CD4-positive, alpha-beta T cell (primary cell): ENCODE data around the gene ODF4. TPM values are rescaled to one million over a fixed set of nuclear protein-coding genes. Genes with fewer than 3 reads are reported as not detected.

Experiments
- ATAC-seq: fragments of 200-7000 bp; cut with Tn5 transposase; one replicate; pipeline ENCODE4 v1.10.0; 2022; ENCODE audit warnings: mild to moderate bottlenecking; ENCODE audit not compliant: poor library complexity
- CTCF ChIA-PET: fragments of 350-600 bp; sonication (Branson Sonifier 250); formaldehyde crosslinking; loops from one replicate; lab custom pipeline; 2021; ENCODE audit warnings: antibody characterized with exemption, inconsistent platforms; lab: Charles Lee
- POLR2A ChIA-PET: fragments of 350-600 bp; sonication (Branson Sonifier 250); formaldehyde crosslinking; loops from one replicate; lab custom pipeline; 2021; ENCODE audit warnings: antibody characterized with exemption, inconsistent platforms; lab: Charles Lee
- DNase-seq, 14 experiments: peaks; one replicate each; pipeline ENCODE4 v3.0.0-alpha.2; 2013 to 2020; ENCODE audit warnings: mixed read lengths in 2 of 14
- H3K27ac ChIP-seq, 2 donors: one replicate each; pipeline versions ENCODE4 v1.5.1 to v1.7.0; 2013; ENCODE audit warnings: low read length in 2 of 2, low read depth in 1 of 2, mild to moderate bottlenecking in 1 of 2
- H3K27me3 ChIP-seq, 2 experiments: 1 replicate in 1 of 2; 2 replicates in 1 of 2; pipeline versions ENCODE4 v1.6.1 to v1.7.0; 2013; ENCODE audit warnings: low read length in 2 of 2, control low read depth in 1 of 2, mild to moderate bottlenecking in 1 of 2, moderate library complexity in 1 of 2; ENCODE audit not compliant: insufficient read depth in 2 of 2, control insufficient read depth in 1 of 2
- H3K36me3 ChIP-seq: one replicate; pipeline ENCODE4 v1.6.1; 2013; ENCODE audit warnings: low read length, control low read depth; ENCODE audit not compliant: insufficient read depth
- H3K4me1 ChIP-seq: one replicate; pipeline ENCODE4 v1.6.1; 2013; ENCODE audit warnings: low read length, control low read depth; ENCODE audit not compliant: insufficient read depth
- H3K4me3 ChIP-seq: one replicate; pipeline ENCODE4 v1.5.1; 2013; ENCODE audit warnings: mild to moderate bottlenecking, low read length, moderate library complexity
- H3K9me3 ChIP-seq, 2 experiments: 1 replicate in 1 of 2; 2 replicates in 1 of 2; pipeline versions ENCODE4 v1.6.1 to v1.7.0; 2013; ENCODE audit warnings: low read length in 2 of 2, mild to moderate bottlenecking in 2 of 2, control low read depth in 1 of 2, moderate library complexity in 1 of 2; ENCODE audit not compliant: control insufficient read depth in 1 of 2, insufficient read depth in 1 of 2
- H3K27ac Mint-ChIP-seq: one replicate; pipeline ENCODE4 v1.8.0; 2020; ENCODE audit warnings: mixed read lengths
- H3K27me3 Mint-ChIP-seq: one replicate; pipeline ENCODE4 v1.8.0; 2021; ENCODE audit warnings: mixed read lengths
- H3K36me3 Mint-ChIP-seq: one replicate; pipeline ENCODE4 v1.8.0; 2021; ENCODE audit warnings: low read depth, mixed read lengths
- H3K4me1 Mint-ChIP-seq: one replicate; pipeline ENCODE4 v1.8.0; 2021; ENCODE audit warnings: low read depth, mixed read lengths
- H3K4me3 Mint-ChIP-seq: one replicate; pipeline ENCODE4 v1.8.0; 2020; ENCODE audit warnings: mild to moderate bottlenecking, mixed read lengths
- H3K9me3 Mint-ChIP-seq: one replicate; pipeline ENCODE4 v1.8.0; 2020; ENCODE audit warnings: mixed read lengths
- intact Hi-C, 2 experiments: fragments of 100-400 bp; cut with DNase I in 1 of 2; cut with micrococcal nuclease in 1 of 2; formaldehyde crosslinking; loops; one replicate each; pipeline versions ENCODE4 v1.15.1 to v1.9.0; 2023 to 2025; cut with DNase I, micrococcal nuclease
- polyA plus RNA-seq, 2 donors: library from polyadenylated mRNA; unstranded; fragments of 120-200 nt; gene quantifications; one replicate each; pipeline ENCODE4 v1.2.1, GENCODE V29; 2013
- total RNA-seq, 174 experiments: library from RNA in 2 of 174; stranded (reverse) in 2 of 174; gene quantifications; one replicate each; pipeline ENCODE4 v1.2.3 and lab custom pipeline; 2021 to 2026
- TF ChIP-seq, protein P1 (sequence below): fragments of 200-600 bp; IDR thresholded peaks from one replicate; pipeline ENCODE4 v1.8.0; 2022; ENCODE audit warnings: antibody characterized with exemption, mild to moderate bottlenecking

The ODF4 gene, protein sequence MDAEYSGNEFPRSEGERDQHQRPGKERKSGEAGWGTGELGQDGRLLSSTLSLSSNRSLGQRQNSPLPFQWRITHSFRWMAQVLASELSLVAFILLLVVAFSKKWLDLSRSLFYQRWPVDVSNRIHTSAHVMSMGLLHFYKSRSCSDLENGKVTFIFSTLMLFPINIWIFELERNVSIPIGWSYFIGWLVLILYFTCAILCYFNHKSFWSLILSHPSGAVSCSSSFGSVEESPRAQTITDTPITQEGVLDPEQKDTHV
- total RNA-seq (not detected), total RNA-seq (lab: John Stamatoyannopoulos, UW) (0 to 0.05 (median 0) reads per million in 172 experiments)
- polyA plus RNA-seq (2013, experiment 1 of 2), result not detected
- polyA plus RNA-seq (2013, experiment 2 of 2), result not detected

DNA sequence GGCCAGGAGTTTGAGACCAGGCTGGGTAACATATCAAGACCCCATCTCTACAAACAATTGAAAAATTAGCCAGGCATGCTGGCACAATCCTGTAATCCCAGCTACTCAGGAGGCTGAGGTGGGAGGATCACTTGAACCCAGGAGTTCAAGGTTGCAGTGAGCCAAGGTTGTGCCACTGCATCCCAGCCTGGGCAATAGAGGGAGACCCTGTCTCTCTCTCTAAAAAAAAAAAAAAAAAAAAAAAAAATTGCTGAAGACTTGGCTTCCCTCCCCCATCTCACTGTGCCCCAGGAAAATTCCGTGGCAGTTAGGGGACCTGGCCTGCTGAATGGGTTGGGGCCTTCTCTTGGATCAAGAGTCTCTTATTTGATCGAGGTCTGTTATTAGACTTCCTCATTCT, at the start of gene ODF4:
TSS of gene ODF4 (plus strand) at position 301 of the 400 bp plus-strand sequence. CDS start 212 bp downstream, outside the sequence.
- Mint-ChIP-seq H3K4me1 (peaks cover 12% of the 10 kb centered on the region), H3K4me3 (no peak within 1 kb of the TSS), H3K27ac (no peak within 1 kb of the TSS), H3K27me3 (peaks cover 11% of the 10 kb centered on the region), H3K9me3 (no peaks in the 10 kb centered on the region), H3K36me3 (no peaks in the 10 kb centered on the region)
- TF ChIP-seq, protein P1, sequence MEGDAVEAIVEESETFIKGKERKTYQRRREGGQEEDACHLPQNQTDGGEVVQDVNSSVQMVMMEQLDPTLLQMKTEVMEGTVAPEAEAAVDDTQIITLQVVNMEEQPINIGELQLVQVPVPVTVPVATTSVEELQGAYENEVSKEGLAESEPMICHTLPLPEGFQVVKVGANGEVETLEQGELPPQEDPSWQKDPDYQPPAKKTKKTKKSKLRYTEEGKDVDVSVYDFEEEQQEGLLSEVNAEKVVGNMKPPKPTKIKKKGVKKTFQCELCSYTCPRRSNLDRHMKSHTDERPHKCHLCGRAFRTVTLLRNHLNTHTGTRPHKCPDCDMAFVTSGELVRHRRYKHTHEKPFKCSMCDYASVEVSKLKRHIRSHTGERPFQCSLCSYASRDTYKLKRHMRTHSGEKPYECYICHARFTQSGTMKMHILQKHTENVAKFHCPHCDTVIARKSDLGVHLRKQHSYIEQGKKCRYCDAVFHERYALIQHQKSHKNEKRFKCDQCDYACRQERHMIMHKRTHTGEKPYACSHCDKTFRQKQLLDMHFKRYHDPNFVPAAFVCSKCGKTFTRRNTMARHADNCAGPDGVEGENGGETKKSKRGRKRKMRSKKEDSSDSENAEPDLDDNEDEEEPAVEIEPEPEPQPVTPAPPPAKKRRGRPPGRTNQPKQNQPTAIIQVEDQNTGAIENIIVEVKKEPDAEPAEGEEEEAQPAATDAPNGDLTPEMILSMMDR, result no peak
- POLR2A ChIA-PET, result no interaction called here
- Histone ChIP-seq H3K4me1 (peaks cover 5% of the 10 kb centered on the region), H3K27ac (no peak within 1 kb of the TSS), H3K4me3 (no peak within 1 kb of the TSS), H3K36me3 (no peaks in the 10 kb centered on the region), H3K9me3 (no peaks in the 10 kb centered on the region), H3K27me3 (no peaks in the 10 kb centered on the region)
- intact Hi-C loops, result no loop called here
- ATAC-seq (no peak), DNase-seq (no peak)
- CTCF ChIA-PET, result no interaction called here

DNA sequence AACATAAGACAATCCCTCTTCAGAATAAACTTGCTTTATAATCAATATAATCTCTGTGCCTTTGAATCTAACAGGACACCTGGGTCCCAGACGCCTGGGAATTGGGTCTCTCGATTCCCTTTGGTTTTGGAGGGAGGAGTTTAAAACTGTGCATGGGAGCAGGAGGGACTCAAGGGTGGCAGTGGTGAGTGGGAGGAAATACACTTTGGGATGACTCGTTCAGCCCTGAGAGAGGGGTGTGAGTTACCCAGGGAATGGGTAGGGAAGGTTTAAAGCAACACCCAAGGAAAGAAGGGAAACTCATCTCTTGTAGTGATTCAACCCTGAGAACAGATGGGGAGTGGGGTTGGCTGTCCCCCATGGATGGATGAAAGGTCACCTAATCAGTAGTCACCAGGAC, 49.6 kb upstream of the ODF4 start:
- Mint-ChIP-seq H3K4me3 (peak overlapping the region; percentile 98), H3K4me1 (peaks cover 52% of the 10 kb centered on the region), H3K36me3 (peaks cover 8% of the 10 kb centered on the region), H3K27ac (peak overlapping the region; percentile 95), H3K9me3 (no peaks in the 10 kb centered on the region), H3K27me3 (no peaks in the 10 kb centered on the region)
- ChIA-PET CTCF (no interaction called here), POLR2A (interaction anchor here (1.8 kb wide), 1 partner anchor 100 kb away, joined by 6 read pairs; the partner anchor contains the start of gene BORCS6)
- DNase-seq (no peak), ATAC-seq (no peak)
- TF ChIP-seq, protein P1, result no peak
- no peak overlapping the region for H3K4me3 ChIP-seq
- no peaks in the 10 kb centered on the region for H3K36me3 ChIP-seq
- peaks cover 40% of the 10 kb centered on the region for H3K4me1 ChIP-seq
- no peak overlapping the region for H3K27ac ChIP-seq
- no peaks in the 10 kb centered on the region for H3K27me3 ChIP-seq
- intact Hi-C loops, result loop anchor here in 1 of 2 experiments (5.0 kb wide), 1 partner anchor 87 kb away; the partner anchor contains the start of gene KRABD2
- H3K9me3 ChIP-seq, result no peaks in the 10 kb centered on the region

DNA sequence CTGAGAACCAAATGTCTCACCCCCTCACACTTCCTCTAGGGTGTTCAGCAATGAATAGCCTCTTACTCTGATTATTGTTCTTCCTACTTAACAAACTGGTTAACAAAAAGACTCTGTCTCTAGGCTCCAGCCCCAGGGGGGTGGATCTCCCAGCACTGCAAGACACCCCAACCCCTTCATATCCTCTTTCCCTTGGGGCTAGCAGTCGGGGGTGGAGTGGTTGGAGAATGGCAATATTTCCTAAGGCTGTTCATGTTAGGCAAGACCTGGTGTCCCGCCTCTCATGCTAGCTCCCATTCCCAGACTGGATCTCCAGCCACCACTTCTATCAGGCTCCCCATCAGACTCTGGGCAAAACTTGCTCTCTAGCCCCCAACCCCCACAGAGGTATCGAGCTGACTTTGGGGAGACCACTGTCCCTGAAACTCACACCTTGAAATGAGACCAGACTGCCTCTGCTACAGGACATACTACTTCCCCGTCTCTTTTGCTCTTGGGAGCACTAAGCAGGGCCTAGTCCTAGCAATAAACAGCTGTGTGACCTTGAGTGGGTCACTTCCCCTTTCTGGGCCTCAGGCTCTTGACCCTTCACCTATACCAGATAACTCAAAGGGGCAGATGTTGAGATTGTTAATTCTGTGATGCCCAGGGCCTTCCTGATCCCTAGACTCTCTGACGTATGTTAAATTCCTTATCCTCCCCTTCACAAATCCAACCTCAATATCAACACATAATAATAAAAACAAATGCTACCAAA, 46.8 kb upstream of the ODF4 start:
- intact Hi-C loops, result loop anchor here in 1 of 2 experiments (5.0 kb wide), 1 partner anchor 84 kb away; the partner anchor contains the start of gene KRABD2
- H3K4me1 Mint-ChIP-seq, result peaks cover 56% of the 10 kb centered on the region
- ChIA-PET POLR2A (interaction anchor here (0.9 kb wide), 1 partner anchor 174 kb away, joined by 3 read pairs; no protein-coding TSS in a partner anchor), CTCF (interaction anchor here (0.6 kb wide), 1 partner anchor 49 kb away, joined by 3 read pairs; no protein-coding TSS in a partner anchor)
- Histone ChIP-seq H3K27me3 (no peaks in the 10 kb centered on the region), H3K4me1 (peaks cover 44% of the 10 kb centered on the region), H3K4me3 (no peak overlapping the region), H3K9me3 (no peaks in the 10 kb centered on the region), H3K36me3 (no peaks in the 10 kb centered on the region), H3K27ac (no peak overlapping the region)
- H3K27me3 Mint-ChIP-seq, result no peaks in the 10 kb centered on the region
- peaks cover 8% of the 10 kb centered on the region for H3K36me3 Mint-ChIP-seq
- DNase-seq (no peak), ATAC-seq (no peak)
- TF ChIP-seq, protein P1, result no peak
- H3K4me3 Mint-ChIP-seq, result peak overlapping the region; percentile 80
- H3K9me3 Mint-ChIP-seq, result no peaks in the 10 kb centered on the region
- peak overlapping the region; percentile 11 for H3K27ac Mint-ChIP-seq
